GM19438 (cell line): Measurements from ENCODE around the gene HOXC9.
"Not testable (repeated sequence)": the region's sequence is repeated elsewhere in the genome, so short reads cannot be mapped to it uniquely, and the experiment has no call there.

Source experiments
- ATAC-seq: cut with Tn5 transposase; IDR thresholded peaks from one replicate; pipeline ENCODE4 v1.9.1; 2021; ENCODE audit warnings: low read depth; ENCODE audit not compliant: unreplicated experiment

HOXC9 gene

GRCh38 chr12:54036620-54037359 is 36.8 kb downstream of the HOXC9 start:
- no peak for ATAC-seq

DNA sequence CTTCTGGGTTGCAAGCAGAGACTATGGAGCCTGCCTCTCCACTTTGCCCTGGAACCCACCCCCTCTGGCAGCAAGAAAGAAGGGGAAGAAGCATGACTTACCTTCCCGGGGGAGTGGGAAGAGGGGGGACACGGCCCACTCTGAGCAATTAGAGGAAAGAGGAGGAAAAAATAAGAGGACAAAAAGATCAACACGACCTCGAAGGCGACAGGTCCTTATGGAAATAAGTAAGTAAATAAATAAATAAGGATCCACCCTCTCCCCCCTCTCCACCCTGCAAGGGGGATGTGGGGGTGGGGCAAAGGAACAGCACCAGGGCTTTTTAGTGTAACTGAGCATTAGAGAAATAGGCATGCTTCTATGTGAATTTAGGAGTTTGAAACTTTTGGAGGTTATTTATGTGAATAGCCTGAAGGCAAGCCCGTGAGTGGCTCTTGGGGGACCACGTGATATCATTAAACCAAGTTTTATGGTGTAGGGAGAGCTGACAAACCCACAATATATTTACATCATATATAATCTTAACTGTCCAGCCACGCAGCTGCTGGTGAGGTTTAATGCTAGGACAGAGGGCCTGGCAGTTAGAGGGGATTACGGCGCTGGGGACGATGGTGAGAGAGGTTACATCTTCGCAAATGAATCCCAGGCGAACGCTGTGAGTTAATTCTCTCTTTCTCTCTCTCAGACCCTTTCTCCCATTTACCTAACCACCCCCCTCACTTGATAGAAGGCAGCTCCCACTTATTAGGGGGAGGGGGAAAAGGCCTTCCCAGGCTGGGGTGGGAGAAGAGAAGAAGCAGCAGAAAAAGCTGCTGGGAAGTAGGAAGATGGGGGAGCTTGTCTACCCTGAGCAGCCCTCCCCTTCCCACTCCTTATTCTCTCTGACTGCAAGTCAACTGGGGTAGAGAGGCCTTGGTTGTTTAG is 37.7 kb downstream of the HOXC9 start:
- ATAC-seq = no peak

DNA sequence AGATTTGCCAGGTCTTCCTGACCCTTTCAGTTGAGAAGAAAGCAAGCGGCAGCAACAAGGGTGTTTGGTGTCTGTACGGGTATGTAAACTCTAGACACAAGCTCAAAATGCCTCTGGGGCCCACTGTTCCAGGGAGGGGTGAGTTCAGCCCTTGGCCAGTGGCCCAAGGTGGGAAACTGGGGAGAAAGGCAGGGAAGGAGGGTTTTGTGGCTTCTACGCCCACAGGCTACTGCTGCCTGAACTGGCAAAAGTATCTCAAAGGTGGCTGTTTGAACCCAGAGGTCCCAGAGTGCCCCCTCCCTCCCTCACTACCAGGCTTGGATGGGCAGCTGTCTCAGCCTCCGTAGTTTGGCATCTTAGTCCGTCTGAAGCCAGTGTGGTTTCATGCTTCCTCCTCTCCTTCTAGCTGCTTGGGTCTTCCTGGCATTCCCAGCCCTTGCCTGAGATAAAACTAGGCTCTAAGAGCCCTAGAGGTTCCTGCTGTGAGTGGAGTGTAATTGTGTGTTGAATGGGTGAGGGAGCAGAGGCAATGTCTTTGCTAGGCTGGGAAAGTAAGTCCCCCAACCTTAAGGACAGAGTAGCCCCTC is 38.4 kb downstream of the HOXC9 start:
- no peak for ATAC-seq

DNA sequence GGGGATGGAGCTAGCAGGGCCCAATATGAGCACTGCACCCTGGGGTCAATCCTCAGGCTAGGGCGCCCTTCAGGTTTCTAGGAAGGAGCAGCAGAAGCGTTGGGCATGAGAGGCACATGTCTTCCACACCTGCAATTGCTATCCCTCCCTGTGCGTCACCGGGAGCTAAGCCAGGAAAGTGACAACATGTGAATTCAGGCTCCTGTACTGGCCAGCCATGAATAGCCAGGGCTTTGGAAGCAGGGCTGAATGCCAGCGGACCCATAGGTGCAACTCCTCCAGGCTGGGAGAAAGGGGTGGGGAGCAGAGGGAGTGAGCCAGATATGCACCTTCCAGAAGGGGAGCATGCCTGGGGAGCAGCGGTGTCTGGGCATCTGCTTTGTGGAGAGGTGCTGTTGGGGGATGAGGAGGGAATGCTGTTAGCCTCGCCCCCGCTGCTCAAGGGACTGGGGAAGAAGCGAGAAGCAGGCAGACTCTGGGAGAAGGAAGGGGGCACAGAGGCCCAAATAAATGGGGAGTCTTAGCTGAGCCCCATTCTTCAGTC is 39.0 kb downstream of the HOXC9 start:
- no peak for ATAC-seq

GRCh38 chr12:54039417-54040147 is 39.6 kb downstream of the HOXC9 start:
- ATAC-seq = no peak

DNA sequence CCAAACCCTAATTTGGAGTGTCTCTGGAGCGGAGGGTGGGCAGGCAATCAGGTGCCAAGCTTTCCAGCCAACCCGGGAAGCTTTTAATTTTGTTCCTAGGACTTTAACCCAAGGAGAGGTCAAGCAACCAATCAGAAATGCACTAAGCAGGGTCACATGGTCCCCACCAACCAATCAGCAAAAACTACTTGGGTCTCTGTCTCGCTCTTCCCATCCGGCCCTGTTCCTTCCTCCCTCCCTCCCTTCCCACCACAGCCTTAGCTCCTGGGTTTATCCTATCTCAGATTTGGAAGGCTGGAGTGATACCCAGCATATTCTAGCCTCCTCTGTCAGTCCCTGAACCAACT is 40.2 kb downstream of the HOXC9 start:
- no peak for ATAC-seq

DNA sequence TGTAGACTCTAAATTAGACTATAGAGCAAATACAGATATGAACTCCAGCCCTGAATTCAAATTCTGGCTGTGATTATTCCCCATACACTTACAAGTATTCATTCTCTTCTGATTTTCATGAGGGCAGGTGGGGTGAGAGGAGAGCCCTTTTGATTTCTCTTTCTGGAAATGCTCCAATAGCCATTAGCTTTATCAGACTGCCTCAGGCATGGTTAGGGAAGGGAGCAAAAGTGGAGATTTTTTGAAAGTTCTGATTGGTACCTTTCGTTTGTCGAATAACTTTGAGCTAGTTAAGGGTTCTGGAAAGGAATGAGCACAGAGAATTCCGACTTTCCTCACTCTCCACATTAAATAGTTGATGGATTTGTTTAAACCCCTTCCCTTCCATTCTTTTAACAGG is 40.7 kb downstream of the HOXC9 start:
- no peak for ATAC-seq

- no peak for ATAC-seq
Observed at GRCh38 chr12:54041097-54041690, 41.2 kb downstream of the HOXC9 start.

- not testable (repeated sequence) for ATAC-seq
Observed at GRCh38 chr12:54042033-54042432, 42.1 kb downstream of the HOXC9 start.

DNA sequence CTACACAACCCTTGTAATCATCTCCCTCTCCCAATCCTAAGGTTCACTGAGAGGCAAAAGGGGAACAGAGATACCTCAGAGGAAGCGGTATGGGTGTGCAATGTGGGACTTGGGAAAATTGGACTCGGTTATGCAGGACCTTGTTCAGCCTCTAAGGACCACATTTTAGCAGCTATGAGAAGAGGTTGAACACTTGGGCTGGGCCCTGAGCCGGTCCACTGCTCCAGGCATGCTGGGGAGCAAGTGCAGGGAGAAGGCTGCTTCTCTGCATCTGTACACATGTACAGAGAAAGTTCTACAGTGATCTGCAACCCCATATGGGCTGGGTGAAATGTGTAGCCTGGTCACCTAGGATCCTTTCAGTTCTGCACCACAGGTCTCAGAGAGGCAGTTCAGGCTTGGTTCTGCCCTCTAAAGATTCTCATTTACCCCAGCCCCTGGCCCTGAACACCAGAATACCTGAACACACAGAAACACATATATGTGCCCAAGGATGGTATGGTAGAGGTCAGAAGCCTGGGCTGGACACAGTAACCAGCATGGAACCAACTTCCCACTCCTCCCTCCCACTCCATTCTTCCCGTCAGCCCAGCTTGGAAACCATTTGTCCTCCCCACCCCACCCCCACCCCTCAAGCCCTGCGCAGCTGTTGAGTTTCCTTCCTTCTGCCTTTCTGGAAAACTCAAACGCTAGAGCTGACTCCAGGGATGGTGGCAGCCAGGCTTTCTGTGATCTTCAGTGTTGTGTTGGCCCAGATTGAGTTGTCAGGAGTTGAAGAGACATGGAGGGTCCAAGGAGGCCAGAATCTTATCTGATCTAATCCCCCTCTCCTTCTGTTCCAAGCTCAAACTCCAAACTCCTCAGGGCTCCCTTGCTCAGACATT is 43.3 kb downstream of the HOXC9 start:
- ATAC-seq = no peak

- no peak for ATAC-seq
Observed at GRCh38 chr12:54044425-54045103, 44.6 kb downstream of the HOXC9 start.

- no peak for ATAC-seq
Observed at GRCh38 chr12:54045401-54045800, 45.4 kb downstream of the HOXC9 start.

DNA sequence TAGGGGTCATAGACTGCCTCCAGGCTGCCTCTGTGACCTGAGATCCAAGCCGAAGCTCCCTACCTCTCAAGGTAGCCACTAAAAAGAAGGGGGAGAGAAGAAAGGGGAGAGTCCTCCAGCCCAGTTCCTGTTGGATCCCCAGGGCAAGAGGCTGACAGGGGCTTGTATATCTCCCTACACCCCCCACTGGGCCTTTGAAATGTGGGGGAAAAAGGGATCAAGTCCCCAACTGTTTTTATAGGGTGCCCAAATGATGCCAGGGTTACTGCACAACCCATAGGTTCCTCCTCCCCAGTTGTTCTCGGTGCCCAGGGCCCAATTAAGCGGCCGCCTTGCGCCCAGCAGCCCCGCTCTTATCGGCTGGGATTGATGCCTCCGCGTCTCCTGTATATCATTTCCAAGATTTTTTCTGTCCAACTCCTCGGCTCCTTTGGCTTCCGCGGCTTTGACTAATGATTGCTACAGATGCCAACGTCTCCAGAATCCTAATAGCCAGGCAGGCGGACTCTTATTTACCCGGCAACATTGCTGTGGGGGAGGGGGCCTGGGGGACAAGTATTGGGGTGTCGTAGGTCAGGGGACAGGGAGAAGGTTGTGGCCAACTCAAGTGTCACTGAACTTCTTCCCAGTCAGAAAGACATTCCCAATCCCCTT is 46.0 kb downstream of the HOXC9 start:
- no peak for ATAC-seq

GRCh38 chr12:54046809-54047159 is 46.8 kb downstream of the HOXC9 start:
- no peak for ATAC-seq

- no peak for ATAC-seq
Observed at GRCh38 chr12:54047160-54047963, 47.4 kb downstream of the HOXC9 start.

DNA sequence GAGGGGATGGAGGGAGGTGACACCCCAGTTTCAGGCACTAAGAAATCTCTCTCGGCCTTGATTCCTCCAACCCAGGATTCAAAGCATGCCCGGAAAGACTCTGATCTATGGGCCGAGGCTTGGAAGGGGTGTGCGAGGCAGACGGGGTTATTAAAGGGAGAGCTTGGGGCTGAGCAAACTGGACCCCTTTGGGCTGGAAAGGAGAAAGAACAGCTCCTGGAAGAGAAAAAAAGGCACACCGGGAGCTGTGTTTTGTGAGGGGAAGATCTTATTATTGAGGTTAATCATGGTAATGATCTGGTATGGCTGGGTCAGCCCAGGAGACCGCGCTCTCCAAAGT is 48.0 kb downstream of the HOXC9 start:
- no peak for ATAC-seq

- ATAC-seq = no peak
Observed at GRCh38 chr12:54048406-54049093, 48.6 kb downstream of the HOXC9 start.
